NCI-H1105 treated with DMSO at 0.1 percent for 48 hours (cell line): ENCODE results near the gene GP1BB.

Source experiments
- DNase-seq: peaks from one replicate; lab custom pipeline; 2025; lab: John Stamatoyannopoulos, UW

Gene GP1BB

GRCh38 chr22:19756288-19757128 is 33.2 kb downstream of the GP1BB start:
- DNase-seq, result peak; percentile 3

GRCh38 chr22:19757140-19757984 is 34.0 kb downstream of the GP1BB start:
- DNase-seq, result no peak

- DNase-seq, result no peak
Measured at GRCh38 chr22:19757985-19758895, 34.9 kb downstream of the GP1BB start.

GRCh38 chr22:19758896-19759426 is 35.6 kb downstream of the GP1BB start:
- no peak for DNase-seq

GRCh38 chr22:19759427-19760057 is 36.2 kb downstream of the GP1BB start:
- DNase-seq, result no peak

GRCh38 chr22:19760058-19760950 is 37.0 kb downstream of the GP1BB start, which contains the start of gene TBX1:
Gene TBX1 (plus strand): TSS chr22:19760778. CDS start chr22:19760844, 66 bp downstream.
- DNase-seq, result no peak

- DNase-seq, result no peak
Measured at GRCh38 chr22:19760951-19761724, 37.8 kb downstream of the GP1BB start.

GRCh38 chr22:19761725-19762567 is 38.6 kb downstream of the GP1BB start:
- no peak for DNase-seq

- no peak for DNase-seq
Measured at GRCh38 chr22:19762568-19763457, 39.5 kb downstream of the GP1BB start.

GRCh38 chr22:19763458-19764298 is 40.3 kb downstream of the GP1BB start:
- no peak for DNase-seq

GRCh38 chr22:19764299-19764593 is 40.9 kb downstream of the GP1BB start:
- DNase-seq, result no peak

GRCh38 chr22:19764636-19765476 is 41.5 kb downstream of the GP1BB start:
- no peak for DNase-seq

- DNase-seq, result no peak
Measured at GRCh38 chr22:19765477-19766239, 42.3 kb downstream of the GP1BB start.

- DNase-seq, result no peak
Measured at GRCh38 chr22:19766240-19766510, 42.8 kb downstream of the GP1BB start.
